HG03135 (cell line): ENCODE data around the gene PNMA8B.
"Not testable (repeated sequence)": the region's sequence is repeated elsewhere in the genome, so short reads cannot be mapped to it uniquely, and the experiment has no call there.

Experiments used
- ATAC-seq: cut with Tn5 transposase; IDR thresholded peaks from one replicate; pipeline ENCODE4 v1.9.1; 2021; ENCODE audit warnings: mild to moderate bottlenecking, moderate library complexity; ENCODE audit not compliant: unreplicated experiment

The PNMA8B gene

GRCh38 chr19:46495786-46496099, at the start of gene PNMA8B:
TSS of gene PNMA8B (minus strand) at chr19:46495867. CDS start at chr19:46495465, 402 bp downstream.
- ATAC-seq = no peak

GRCh38 chr19:46544651-46545050, 49.0 kb upstream of the PNMA8B start:
- no peak for ATAC-seq

GRCh38 chr19:46542428-46543230, 47.0 kb upstream of the PNMA8B start:
- no peak for ATAC-seq

GRCh38 chr19:46537136-46538097, 41.8 kb upstream of the PNMA8B start:
- no peak for ATAC-seq

- no peak for ATAC-seq
Measured at GRCh38 chr19:46536391-46536790, 40.7 kb upstream of the PNMA8B start.

GRCh38 chr19:46533621-46534081, 38.0 kb upstream of the PNMA8B start:
- no peak for ATAC-seq

- ATAC-seq = no peak
Measured at GRCh38 chr19:46533078-46533620, 37.5 kb upstream of the PNMA8B start.

GRCh38 chr19:46530636-46531035, 35.0 kb upstream of the PNMA8B start:
- ATAC-seq = no peak

- no peak for ATAC-seq
Measured at GRCh38 chr19:46529622-46530451, 34.2 kb upstream of the PNMA8B start.

- ATAC-seq = no peak
Measured at GRCh38 chr19:46528601-46529590, 33.2 kb upstream of the PNMA8B start.

GRCh38 chr19:46526801-46527200, 31.1 kb upstream of the PNMA8B start:
- ATAC-seq = not testable (repeated sequence)

- ATAC-seq = no peak
Measured at GRCh38 chr19:46524308-46524707, 28.6 kb upstream of the PNMA8B start.

GRCh38 chr19:46522988-46523387, 27.3 kb upstream of the PNMA8B start:
- ATAC-seq = not testable (repeated sequence)

- ATAC-seq = no peak
Measured at GRCh38 chr19:46521241-46521868, 25.7 kb upstream of the PNMA8B start.

GRCh38 chr19:46520616-46521015, 24.9 kb upstream of the PNMA8B start:
- ATAC-seq = no peak

- ATAC-seq = no peak
Measured at GRCh38 chr19:46517471-46517870, 21.8 kb upstream of the PNMA8B start.

GRCh38 chr19:46515879-46516350, 20.2 kb upstream of the PNMA8B start:
- no peak for ATAC-seq

- ATAC-seq = no peak
Measured at GRCh38 chr19:46515290-46515609, 19.6 kb upstream of the PNMA8B start.
